Ishikawa (cell line): Measurements from ENCODE around the gene GAL3ST1.

Experiments
- RAD21 ChIP-seq: IDR thresholded peaks from 2 replicates; pipeline ENCODE4 v1.6.1; 2012; ENCODE audit warnings: low read depth
- TF ChIP-seq, protein P1 (sequence below): IDR thresholded peaks from 2 replicates; pipeline ENCODE4 v1.6.1; 2012

DNA sequence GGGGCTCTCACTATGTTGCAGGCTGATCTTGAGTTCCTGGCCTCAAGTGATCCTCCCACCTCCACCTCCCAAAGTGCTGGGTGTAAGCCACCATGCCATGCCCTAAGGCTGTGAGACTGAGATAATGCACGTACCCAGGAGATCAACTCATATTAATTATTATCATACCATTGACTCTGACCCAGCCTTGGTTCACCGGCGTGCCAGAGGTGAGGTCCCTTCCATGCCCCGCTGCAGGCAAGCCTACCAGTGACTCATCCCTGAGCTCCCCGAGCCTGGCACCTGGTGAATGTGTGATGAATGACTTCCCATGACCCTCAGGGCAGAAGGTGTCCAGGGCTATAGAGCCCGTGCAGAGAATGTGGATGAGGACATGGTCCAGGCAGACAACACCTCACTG, 12.1 kb downstream of the GAL3ST1 start:
- TF ChIP-seq, protein P1, sequence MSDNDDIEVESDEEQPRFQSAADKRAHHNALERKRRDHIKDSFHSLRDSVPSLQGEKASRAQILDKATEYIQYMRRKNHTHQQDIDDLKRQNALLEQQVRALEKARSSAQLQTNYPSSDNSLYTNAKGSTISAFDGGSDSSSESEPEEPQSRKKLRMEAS: no peak
- TF ChIP-seq RAD21: no peak
